Tibial nerve (tissue), 4 donors: ENCODE measurements around the gene MIEF2.

Source experiments
- EP300 ChIP-seq, 2 donors: sonication (generic); formaldehyde crosslinking; IDR thresholded peaks; one replicate each; pipeline ENCODE4 v1.6.1; 2017; ENCODE audit warnings: antibody characterized with exemption in 2 of 2, mild to moderate bottlenecking in 1 of 2
- POLR2A ChIP-seq, 2 donors: fragments of 450-650 bp; IDR thresholded peaks; one replicate each; pipeline ENCODE4 v1.6.1; 2017; ENCODE audit warnings: antibody characterized with exemption in 2 of 2, mild to moderate bottlenecking in 2 of 2, moderate library complexity in 2 of 2
- TF ChIP-seq, protein P1 (sequence below), 5 experiments: fragments of 200-600 bp in 3 of 5; fragments of 450-650 bp in 2 of 5; sonication (generic) in 3 of 5; IDR thresholded peaks; one replicate each; pipeline ENCODE4 v1.5.1; 2016 to 2019; ENCODE audit warnings: antibody characterized with exemption in 5 of 5, mild to moderate bottlenecking in 3 of 5, moderate library complexity in 2 of 5

DNA sequence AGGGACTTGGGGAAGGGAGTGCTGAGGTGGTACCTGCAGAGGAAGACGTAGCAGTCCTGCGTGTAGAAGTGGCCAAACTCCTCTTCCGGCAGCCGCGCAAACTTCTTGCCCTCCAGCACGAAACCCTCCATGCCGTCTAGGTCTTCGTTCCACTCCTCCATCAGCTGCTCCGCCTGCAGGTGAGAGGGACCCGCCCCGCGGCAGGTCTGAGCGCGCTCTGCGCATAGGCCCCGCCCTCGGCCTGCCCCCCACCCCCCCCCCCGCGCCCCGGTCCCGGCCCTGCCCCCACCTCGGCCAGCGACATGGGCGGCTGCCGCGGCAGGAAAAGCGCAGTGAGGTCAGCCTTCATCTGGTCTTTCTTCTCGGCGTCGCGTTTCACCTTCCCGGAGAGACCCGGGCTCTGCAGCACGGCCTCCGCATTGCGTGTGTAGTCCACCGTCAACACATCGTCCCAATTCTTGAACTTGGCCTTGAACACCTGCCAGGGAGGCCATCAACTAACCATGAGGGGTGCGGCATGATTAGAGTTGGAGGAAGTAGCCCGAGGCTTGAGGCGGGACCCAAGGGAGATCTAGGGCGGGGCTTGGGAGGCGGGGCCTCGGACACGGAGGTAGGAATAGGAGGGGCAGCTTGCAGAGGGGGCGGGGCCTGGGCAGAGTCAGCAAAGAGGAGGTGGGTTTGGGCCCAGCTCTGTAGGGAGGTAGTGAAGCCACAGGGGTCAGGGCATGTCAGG lies 13.4 kb upstream of the MIEF2 start:
- TF ChIP-seq, protein P1, sequence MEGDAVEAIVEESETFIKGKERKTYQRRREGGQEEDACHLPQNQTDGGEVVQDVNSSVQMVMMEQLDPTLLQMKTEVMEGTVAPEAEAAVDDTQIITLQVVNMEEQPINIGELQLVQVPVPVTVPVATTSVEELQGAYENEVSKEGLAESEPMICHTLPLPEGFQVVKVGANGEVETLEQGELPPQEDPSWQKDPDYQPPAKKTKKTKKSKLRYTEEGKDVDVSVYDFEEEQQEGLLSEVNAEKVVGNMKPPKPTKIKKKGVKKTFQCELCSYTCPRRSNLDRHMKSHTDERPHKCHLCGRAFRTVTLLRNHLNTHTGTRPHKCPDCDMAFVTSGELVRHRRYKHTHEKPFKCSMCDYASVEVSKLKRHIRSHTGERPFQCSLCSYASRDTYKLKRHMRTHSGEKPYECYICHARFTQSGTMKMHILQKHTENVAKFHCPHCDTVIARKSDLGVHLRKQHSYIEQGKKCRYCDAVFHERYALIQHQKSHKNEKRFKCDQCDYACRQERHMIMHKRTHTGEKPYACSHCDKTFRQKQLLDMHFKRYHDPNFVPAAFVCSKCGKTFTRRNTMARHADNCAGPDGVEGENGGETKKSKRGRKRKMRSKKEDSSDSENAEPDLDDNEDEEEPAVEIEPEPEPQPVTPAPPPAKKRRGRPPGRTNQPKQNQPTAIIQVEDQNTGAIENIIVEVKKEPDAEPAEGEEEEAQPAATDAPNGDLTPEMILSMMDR (IDR thresholded peaks at IDR 0.05), result no peak
- TF ChIP-seq POLR2A (IDR thresholded peaks at IDR 0.05), result no peak
- no peak for TF ChIP-seq EP300 (IDR thresholded peaks at IDR 0.05)
